ENCODE data around the gene AHCTF1. TPM values are rescaled to one million over a fixed set of nuclear protein-coding genes. Genes with fewer than 3 reads are reported as not detected.
"Not testable (repeated sequence)": the region's sequence is repeated elsewhere in the genome, so short reads cannot be mapped to it uniquely, and the experiment has no call there.

AHCTF1 gene
- total RNA-seq, 1 donor from 2014 or later: 24.8 TPM

- no peaks in the 10 kb centered on the region for H3K36me3 Mint-ChIP-seq (ENCODE audit: low read depth)
- TF ChIP-seq CTCF (IDR thresholded peaks at IDR 0.05): no peak
- peaks cover 11% of the 10 kb centered on the region for H3K27me3 Mint-ChIP-seq (ENCODE audit: low read depth)
- H3K4me1 Mint-ChIP-seq (ENCODE audit: low read depth): no peaks in the 10 kb centered on the region
- H3K27ac Mint-ChIP-seq (ENCODE audit: unreplicated experiment): no peak overlapping the region
- no peaks in the 10 kb centered on the region for H3K9me3 Mint-ChIP-seq (ENCODE audit: low read depth)
- DNase-seq (ENCODE audit: low spot score): no peak
- H3K4me3 Mint-ChIP-seq (ENCODE audit: unreplicated experiment): no peak overlapping the region
These were observed 111.1 kb downstream of the AHCTF1 start for GRCh38 chr1:246820666-246821065.

GRCh38 chr1:246817778-246818177 lies 114.0 kb downstream of the AHCTF1 start:
- not testable (repeated sequence) for H3K36me3 Mint-ChIP-seq (ENCODE audit: low read depth); H3K4me1 Mint-ChIP-seq (ENCODE audit: low read depth); DNase-seq (ENCODE audit: low spot score); H3K27ac Mint-ChIP-seq (ENCODE audit: unreplicated experiment); H3K4me3 Mint-ChIP-seq (ENCODE audit: unreplicated experiment); H3K9me3 Mint-ChIP-seq (ENCODE audit: low read depth)
- peaks cover 15% of the 10 kb centered on the region for H3K27me3 Mint-ChIP-seq (ENCODE audit: low read depth)

GRCh38 chr1:246815693-246816270 lies 116.0 kb downstream of the AHCTF1 start:
- no peak overlapping the region for H3K4me3 Mint-ChIP-seq (ENCODE audit: unreplicated experiment)
- no peak overlapping the region for H3K27ac Mint-ChIP-seq (ENCODE audit: unreplicated experiment)
- no peaks in the 10 kb centered on the region for H3K36me3 Mint-ChIP-seq (ENCODE audit: low read depth)
- H3K27me3 Mint-ChIP-seq (ENCODE audit: low read depth): peaks cover 11% of the 10 kb centered on the region
- no peaks in the 10 kb centered on the region for H3K9me3 Mint-ChIP-seq (ENCODE audit: low read depth)
- H3K4me1 Mint-ChIP-seq (ENCODE audit: low read depth): no peaks in the 10 kb centered on the region
- no peak for DNase-seq (ENCODE audit: low spot score)
- TF ChIP-seq CTCF (IDR thresholded peaks at IDR 0.05): no peak

GRCh38 chr1:246814890-246815289 lies 116.9 kb downstream of the AHCTF1 start:
- no peak for DNase-seq (ENCODE audit: low spot score)
- TF ChIP-seq CTCF (IDR thresholded peaks at IDR 0.05): no peak
- H3K9me3 Mint-ChIP-seq (ENCODE audit: low read depth): no peaks in the 10 kb centered on the region
- H3K27ac Mint-ChIP-seq (ENCODE audit: unreplicated experiment): no peak overlapping the region
- no peaks in the 10 kb centered on the region for H3K4me1 Mint-ChIP-seq (ENCODE audit: low read depth)
- H3K27me3 Mint-ChIP-seq (ENCODE audit: low read depth): peaks cover 9% of the 10 kb centered on the region
- no peaks in the 10 kb centered on the region for H3K36me3 Mint-ChIP-seq (ENCODE audit: low read depth)
- H3K4me3 Mint-ChIP-seq (ENCODE audit: unreplicated experiment): no peak overlapping the region

- H3K9me3 Mint-ChIP-seq (ENCODE audit: low read depth); H3K36me3 Mint-ChIP-seq (ENCODE audit: low read depth); H3K27me3 Mint-ChIP-seq (ENCODE audit: low read depth); H3K4me3 Mint-ChIP-seq (ENCODE audit: unreplicated experiment); DNase-seq (ENCODE audit: low spot score); H3K4me1 Mint-ChIP-seq (ENCODE audit: low read depth); H3K27ac Mint-ChIP-seq (ENCODE audit: unreplicated experiment): not testable (repeated sequence)
These were observed 118.4 kb downstream of the AHCTF1 start for GRCh38 chr1:246813325-246813724.

- no peak for TF ChIP-seq CTCF (IDR thresholded peaks at IDR 0.05)
- no peaks in the 10 kb centered on the region for H3K36me3 Mint-ChIP-seq (ENCODE audit: low read depth)
- H3K9me3 Mint-ChIP-seq (ENCODE audit: low read depth): no peaks in the 10 kb centered on the region
- peaks cover 9% of the 10 kb centered on the region for H3K27me3 Mint-ChIP-seq (ENCODE audit: low read depth)
- H3K27ac Mint-ChIP-seq (ENCODE audit: unreplicated experiment): no peak overlapping the region
- H3K4me3 Mint-ChIP-seq (ENCODE audit: unreplicated experiment): no peak overlapping the region
- DNase-seq (ENCODE audit: low spot score): no peak
- no peaks in the 10 kb centered on the region for H3K4me1 Mint-ChIP-seq (ENCODE audit: low read depth)
These were observed 119.8 kb downstream of the AHCTF1 start for GRCh38 chr1:246811985-246812384.

Data from chondrocyte (in vitro differentiated cells).